HepG2 (cell line): ENCODE data around the gene IGDCC3. TPM values are rescaled to one million over a fixed set of nuclear protein-coding genes. Genes with fewer than 3 reads are reported as not detected.

Experiments
- CBFB ChIP-seq: sonication (generic); formaldehyde crosslinking; IDR thresholded peaks from 2 replicates; pipeline ENCODE4 v1.4.0; 2020; ENCODE audit warnings: missing genetic modification reagents
- MIER3 ChIP-seq: IDR thresholded peaks from 2 replicates; pipeline ENCODE4 v1.6.1; 2016; ENCODE audit warnings: missing compliant biosample characterization, borderline replicate concordance
- PHF21A ChIP-seq: sonication (generic); formaldehyde crosslinking; IDR thresholded peaks from 2 replicates; pipeline ENCODE4 v1.5.0; 2020; ENCODE audit warnings: mild to moderate bottlenecking, missing genetic modification reagents
- SOX13 ChIP-seq, 3 experiments: fragments of 450-650 bp in 1 of 3; sonication (generic) in 1 of 3; formaldehyde crosslinking in 1 of 3; IDR thresholded peaks in 2 of 3; conservative IDR thresholded peaks in 1 of 3; 2 replicates each; pipeline versions ENCODE4 v1.5.0 to v1.6.1; 2016 to 2020; ENCODE audit warnings: antibody characterized with exemption in 1 of 3, mild to moderate bottlenecking in 1 of 3, missing compliant biosample characterization in 1 of 3, missing genetic modification reagents in 1 of 3, moderate library complexity in 1 of 3
- TP53 ChIP-seq: sonication (generic); formaldehyde crosslinking; conservative IDR thresholded peaks from 2 replicates; pipeline ENCODE4 v1.4.0; 2020; ENCODE audit warnings: missing genetic modification reagents
- ZNF441 ChIP-seq: sonication (generic); formaldehyde crosslinking; IDR thresholded peaks from 2 replicates; pipeline ENCODE4 v1.7.0; 2021; ENCODE audit warnings: missing genetic modification reagents, borderline replicate concordance
- ZNF501 ChIP-seq: sonication (generic); formaldehyde crosslinking; IDR thresholded peaks from 2 replicates; pipeline ENCODE4 v1.5.1; 2020; ENCODE audit warnings: mild to moderate bottlenecking, moderate library complexity, missing genetic modification reagents
- ZNF543 ChIP-seq: sonication (generic); formaldehyde crosslinking; IDR thresholded peaks from 2 replicates; pipeline ENCODE4 v1.4.0; 2020; ENCODE audit warnings: mild to moderate bottlenecking, missing genetic modification reagents
- ZNF614 ChIP-seq: IDR thresholded peaks from 2 replicates; pipeline ENCODE4 v1.6.1; 2018; ENCODE audit warnings: missing biosample characterization, missing genetic modification reagents, inconsistent platforms, borderline replicate concordance
- polyA plus RNA-seq, 8 experiments: library from polyadenylated mRNA; depleted of rRNA in 3 of 8; stranded (reverse) in 7 of 8; unstranded in 1 of 8; fragments of >200 nt; fragmentation: Illumina TruSeq in 4 of 8; extraction: Trizol in 4 of 8; gene quantifications; 2 replicates each; pipeline versions ENCODE4 v1.2.1 to v1.2.3, GENCODE V29; 2011 to 2016; ENCODE audit warnings: low read depth in 4 of 8, missing spikeins in 1 of 8, mixed read lengths in 1 of 8; ENCODE audit not compliant: insufficient read depth in 1 of 8
- total RNA-seq, 5 experiments: library from RNA; depleted of rRNA; stranded (reverse); fragments of >200 nt; fragmentation: Illumina TruSeq; extraction: Trizol; gene quantifications; 2 replicates each; pipeline ENCODE4 v1.2.3, GENCODE V29; 2016; ENCODE audit warnings: low read depth in 1 of 5
- TF ChIP-seq, protein P1 (sequence below): sonication (generic); formaldehyde crosslinking; IDR thresholded peaks from 2 replicates; pipeline ENCODE4 v1.4.0; 2020; ENCODE audit warnings: missing genetic modification reagents, borderline replicate concordance
- TF ChIP-seq, protein P2 (sequence below), 2 experiments: sonication (generic) in 1 of 2; formaldehyde crosslinking in 1 of 2; IDR thresholded peaks; 2 replicates each; pipeline versions ENCODE4 v1.4.0 to v1.6.1; 2016 to 2020; ENCODE audit warnings: borderline replicate concordance in 1 of 2, low read depth in 1 of 2, mild to moderate bottlenecking in 1 of 2, missing genetic modification reagents in 1 of 2
- TF ChIP-seq, protein P3 (sequence below): sonication (generic); formaldehyde crosslinking; IDR thresholded peaks from 2 replicates; pipeline ENCODE4 v1.5.0; 2020; ENCODE audit warnings: missing genetic modification reagents
- TF ChIP-seq, protein P4 (sequence below): IDR thresholded peaks from 2 replicates; pipeline ENCODE4 v1.6.1; 2016; ENCODE audit warnings: missing compliant biosample characterization, missing genetic modification reagents, borderline replicate concordance
- TF ChIP-seq, protein P5 (sequence below): sonication (generic); formaldehyde crosslinking; IDR thresholded peaks from 2 replicates; pipeline ENCODE4 v1.4.0; 2020; ENCODE audit warnings: missing genetic modification reagents, borderline replicate concordance

IGDCC3 gene
- total and polyA plus RNA-seq, 2 of the 13 experiments (the other 11 are each of a cell fraction or from before 2014, with no cell fraction given) = 30.1 to 51.8 TPM

DNA sequence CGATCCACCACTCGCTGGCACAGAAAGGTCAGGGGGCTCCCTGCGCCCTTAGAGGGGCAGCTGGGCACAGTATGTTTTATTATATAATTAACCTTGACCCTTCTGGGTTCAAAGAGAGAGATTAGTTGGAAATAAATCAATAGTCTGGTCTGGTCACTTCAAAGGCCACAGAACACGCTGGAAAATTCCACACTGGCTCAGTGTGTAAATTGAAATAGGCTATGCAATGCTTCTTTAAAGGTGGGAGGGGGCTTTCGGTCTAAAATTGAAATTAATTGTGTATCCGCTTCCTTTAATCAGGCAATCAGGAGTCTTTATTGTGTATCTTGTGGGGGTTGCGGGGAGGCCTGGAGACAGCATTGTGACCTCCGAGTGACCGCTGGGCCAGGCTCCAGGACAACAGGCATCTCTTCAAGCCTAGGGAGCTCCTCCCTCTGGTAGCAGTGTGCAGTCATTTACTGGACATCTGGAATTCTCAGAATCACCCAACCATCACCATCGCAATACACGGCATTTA is 65.3 kb downstream of the IGDCC3 start (continued):
- TF ChIP-seq, protein P1, sequence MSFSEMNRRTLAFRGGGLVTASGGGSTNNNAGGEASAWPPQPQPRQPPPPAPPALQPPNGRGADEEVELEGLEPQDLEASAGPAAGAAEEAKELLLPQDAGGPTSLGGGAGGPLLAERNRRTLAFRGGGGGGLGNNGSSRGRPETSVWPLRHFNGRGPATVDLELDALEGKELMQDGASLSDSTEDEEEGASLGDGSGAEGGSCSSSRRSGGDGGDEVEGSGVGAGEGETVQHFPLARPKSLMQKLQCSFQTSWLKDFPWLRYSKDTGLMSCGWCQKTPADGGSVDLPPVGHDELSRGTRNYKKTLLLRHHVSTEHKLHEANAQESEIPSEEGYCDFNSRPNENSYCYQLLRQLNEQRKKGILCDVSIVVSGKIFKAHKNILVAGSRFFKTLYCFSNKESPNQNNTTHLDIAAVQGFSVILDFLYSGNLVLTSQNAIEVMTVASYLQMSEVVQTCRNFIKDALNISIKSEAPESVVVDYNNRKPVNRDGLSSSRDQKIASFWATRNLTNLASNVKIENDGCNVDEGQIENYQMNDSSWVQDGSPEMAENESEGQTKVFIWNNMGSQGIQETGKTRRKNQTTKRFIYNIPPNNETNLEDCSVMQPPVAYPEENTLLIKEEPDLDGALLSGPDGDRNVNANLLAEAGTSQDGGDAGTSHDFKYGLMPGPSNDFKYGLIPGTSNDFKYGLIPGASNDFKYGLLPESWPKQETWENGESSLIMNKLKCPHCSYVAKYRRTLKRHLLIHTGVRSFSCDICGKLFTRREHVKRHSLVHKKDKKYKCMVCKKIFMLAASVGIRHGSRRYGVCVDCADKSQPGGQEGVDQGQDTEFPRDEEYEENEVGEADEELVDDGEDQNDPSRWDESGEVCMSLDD (CRISPR knock-in tag) = peak; percentile 50; the same call in 1 of the 2 replicates
- TF ChIP-seq, protein P2, sequence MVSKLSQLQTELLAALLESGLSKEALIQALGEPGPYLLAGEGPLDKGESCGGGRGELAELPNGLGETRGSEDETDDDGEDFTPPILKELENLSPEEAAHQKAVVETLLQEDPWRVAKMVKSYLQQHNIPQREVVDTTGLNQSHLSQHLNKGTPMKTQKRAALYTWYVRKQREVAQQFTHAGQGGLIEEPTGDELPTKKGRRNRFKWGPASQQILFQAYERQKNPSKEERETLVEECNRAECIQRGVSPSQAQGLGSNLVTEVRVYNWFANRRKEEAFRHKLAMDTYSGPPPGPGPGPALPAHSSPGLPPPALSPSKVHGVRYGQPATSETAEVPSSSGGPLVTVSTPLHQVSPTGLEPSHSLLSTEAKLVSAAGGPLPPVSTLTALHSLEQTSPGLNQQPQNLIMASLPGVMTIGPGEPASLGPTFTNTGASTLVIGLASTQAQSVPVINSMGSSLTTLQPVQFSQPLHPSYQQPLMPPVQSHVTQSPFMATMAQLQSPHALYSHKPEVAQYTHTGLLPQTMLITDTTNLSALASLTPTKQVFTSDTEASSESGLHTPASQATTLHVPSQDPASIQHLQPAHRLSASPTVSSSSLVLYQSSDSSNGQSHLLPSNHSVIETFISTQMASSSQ (IDR thresholded peaks at IDR 0.05; ENCODE audit: low read depth) = no peak
- TF ChIP-seq, protein P2 (CRISPR knock-in tag; IDR thresholded peaks at IDR 0.05; ENCODE audit: borderline replicate concordance) = peak; percentile 48; the same call in 1 of the 2 replicates
- TF ChIP-seq SOX13 (IDR thresholded peaks at IDR 0.05) = no peak
- peak in 1 of 2 experiments; percentile 62; a peak in 2 of 4 replicates for TF ChIP-seq SOX13 (CRISPR knock-in tag; conservative IDR thresholded peaks at IDR 0.05 in 1 of 2, IDR thresholded peaks at IDR 0.05 in 1 of 2)
- no peak for TF ChIP-seq CBFB
- 0 out of 2 replicates have a peak, but pooled peaks have one; percentile 20 for TF ChIP-seq ZNF501 (CRISPR knock-in tag)
- no peak for TF ChIP-seq ZNF543
- TF ChIP-seq PHF21A (CRISPR knock-in tag) = peak; percentile 48; the same call in 1 of the 2 replicates
- TF ChIP-seq, protein P3, sequence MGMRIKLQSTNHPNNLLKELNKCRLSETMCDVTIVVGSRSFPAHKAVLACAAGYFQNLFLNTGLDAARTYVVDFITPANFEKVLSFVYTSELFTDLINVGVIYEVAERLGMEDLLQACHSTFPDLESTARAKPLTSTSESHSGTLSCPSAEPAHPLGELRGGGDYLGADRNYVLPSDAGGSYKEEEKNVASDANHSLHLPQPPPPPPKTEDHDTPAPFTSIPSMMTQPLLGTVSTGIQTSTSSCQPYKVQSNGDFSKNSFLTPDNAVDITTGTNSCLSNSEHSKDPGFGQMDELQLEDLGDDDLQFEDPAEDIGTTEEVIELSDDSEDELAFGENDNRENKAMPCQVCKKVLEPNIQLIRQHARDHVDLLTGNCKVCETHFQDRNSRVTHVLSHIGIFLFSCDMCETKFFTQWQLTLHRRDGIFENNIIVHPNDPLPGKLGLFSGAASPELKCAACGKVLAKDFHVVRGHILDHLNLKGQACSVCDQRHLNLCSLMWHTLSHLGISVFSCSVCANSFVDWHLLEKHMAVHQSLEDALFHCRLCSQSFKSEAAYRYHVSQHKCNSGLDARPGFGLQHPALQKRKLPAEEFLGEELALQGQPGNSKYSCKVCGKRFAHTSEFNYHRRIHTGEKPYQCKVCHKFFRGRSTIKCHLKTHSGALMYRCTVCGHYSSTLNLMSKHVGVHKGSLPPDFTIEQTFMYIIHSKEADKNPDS = no peak
- TF ChIP-seq ZNF441 (CRISPR knock-in tag) = no peak
- TF ChIP-seq ZNF614 (CRISPR knock-in tag) = no peak
- no peak for TF ChIP-seq MIER3 (CRISPR knock-in tag)
- TF ChIP-seq, protein P4, sequence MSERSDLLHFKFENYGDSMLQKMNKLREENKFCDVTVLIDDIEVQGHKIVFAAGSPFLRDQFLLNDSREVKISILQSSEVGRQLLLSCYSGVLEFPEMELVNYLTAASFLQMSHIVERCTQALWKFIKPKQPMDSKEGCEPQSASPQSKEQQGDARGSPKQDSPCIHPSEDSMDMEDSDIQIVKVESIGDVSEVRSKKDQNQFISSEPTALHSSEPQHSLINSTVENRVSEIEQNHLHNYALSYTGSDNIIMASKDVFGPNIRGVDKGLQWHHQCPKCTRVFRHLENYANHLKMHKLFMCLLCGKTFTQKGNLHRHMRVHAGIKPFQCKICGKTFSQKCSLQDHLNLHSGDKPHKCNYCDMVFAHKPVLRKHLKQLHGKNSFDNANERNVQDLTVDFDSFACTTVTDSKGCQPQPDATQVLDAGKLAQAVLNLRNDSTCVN (CRISPR knock-in tag) = no peak
- TF ChIP-seq TP53 (CRISPR knock-in tag) = no peak
- TF ChIP-seq, protein P5, sequence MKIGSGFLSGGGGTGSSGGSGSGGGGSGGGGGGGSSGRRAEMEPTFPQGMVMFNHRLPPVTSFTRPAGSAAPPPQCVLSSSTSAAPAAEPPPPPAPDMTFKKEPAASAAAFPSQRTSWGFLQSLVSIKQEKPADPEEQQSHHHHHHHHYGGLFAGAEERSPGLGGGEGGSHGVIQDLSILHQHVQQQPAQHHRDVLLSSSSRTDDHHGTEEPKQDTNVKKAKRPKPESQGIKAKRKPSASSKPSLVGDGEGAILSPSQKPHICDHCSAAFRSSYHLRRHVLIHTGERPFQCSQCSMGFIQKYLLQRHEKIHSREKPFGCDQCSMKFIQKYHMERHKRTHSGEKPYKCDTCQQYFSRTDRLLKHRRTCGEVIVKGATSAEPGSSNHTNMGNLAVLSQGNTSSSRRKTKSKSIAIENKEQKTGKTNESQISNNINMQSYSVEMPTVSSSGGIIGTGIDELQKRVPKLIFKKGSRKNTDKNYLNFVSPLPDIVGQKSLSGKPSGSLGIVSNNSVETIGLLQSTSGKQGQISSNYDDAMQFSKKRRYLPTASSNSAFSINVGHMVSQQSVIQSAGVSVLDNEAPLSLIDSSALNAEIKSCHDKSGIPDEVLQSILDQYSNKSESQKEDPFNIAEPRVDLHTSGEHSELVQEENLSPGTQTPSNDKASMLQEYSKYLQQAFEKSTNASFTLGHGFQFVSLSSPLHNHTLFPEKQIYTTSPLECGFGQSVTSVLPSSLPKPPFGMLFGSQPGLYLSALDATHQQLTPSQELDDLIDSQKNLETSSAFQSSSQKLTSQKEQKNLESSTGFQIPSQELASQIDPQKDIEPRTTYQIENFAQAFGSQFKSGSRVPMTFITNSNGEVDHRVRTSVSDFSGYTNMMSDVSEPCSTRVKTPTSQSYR (CRISPR knock-in tag) = no peak
